Muscle of leg (tissue), 11 donors: ENCODE measurements around the gene ST6GALNAC3. TPM values are rescaled to one million over a fixed set of nuclear protein-coding genes. Genes with fewer than 3 reads are reported as not detected.

Source experiments
- DNase-seq: peaks from one replicate; pipeline ENCODE4 v3.0.0; 2013
- H3K27ac ChIP-seq: one replicate; pipeline ENCODE4 v1.5.1; 2013; ENCODE audit warnings: mild to moderate bottlenecking, low read length, control low read depth
- H3K27me3 ChIP-seq: one replicate; pipeline ENCODE4 v1.6.1; 2013; ENCODE audit warnings: low read length; ENCODE audit not compliant: control insufficient read depth, insufficient read depth
- H3K36me3 ChIP-seq: one replicate; pipeline ENCODE4 v1.6.1; 2013; ENCODE audit warnings: low read length; ENCODE audit not compliant: control insufficient read depth, insufficient read depth
- H3K4me1 ChIP-seq: one replicate; pipeline ENCODE4 v1.6.1; 2013; ENCODE audit warnings: low read length; ENCODE audit not compliant: control insufficient read depth, insufficient read depth
- H3K4me3 ChIP-seq: one replicate; pipeline ENCODE4 v1.5.1; 2013; ENCODE audit warnings: low read length, control low read depth
- H3K9me3 ChIP-seq: replicated peaks from 2 replicates; pipeline ENCODE4 v1.6.1; 2013; ENCODE audit warnings: low read depth, low read length; ENCODE audit not compliant: control insufficient read depth
- WGBS: methylation state at CpG from one replicate; pipeline ENCODE4 v1.1.5; 2013; ENCODE audit warnings: missing lambda C conversion rate; ENCODE audit not compliant: insufficient coverage; 5-methylcytosine and 5-hydroxymethylcytosine counted together
- polyA plus RNA-seq, 8 donors: library from polyadenylated mRNA; unstranded; fragments of 120-200 nt; gene quantifications; one replicate each; pipeline versions ENCODE4 v1.2.1 to v1.2.3, GENCODE V29; 2013; ENCODE audit warnings: inconsistent platforms in 1 of 8, low replicate concordance in 1 of 8; ENCODE audit not compliant: insufficient read length in 8 of 8, insufficient read depth in 1 of 8
- total RNA-seq: library from RNA; stranded (reverse); fragments of 120-200 nt; gene quantifications from one replicate; pipeline ENCODE4 v1.2.4, GENCODE V29; 2013

ST6GALNAC3 gene
- total and polyA plus RNA-seq, 9 donors = 3.6 to 9.0 (median 6.4) TPM

DNA sequence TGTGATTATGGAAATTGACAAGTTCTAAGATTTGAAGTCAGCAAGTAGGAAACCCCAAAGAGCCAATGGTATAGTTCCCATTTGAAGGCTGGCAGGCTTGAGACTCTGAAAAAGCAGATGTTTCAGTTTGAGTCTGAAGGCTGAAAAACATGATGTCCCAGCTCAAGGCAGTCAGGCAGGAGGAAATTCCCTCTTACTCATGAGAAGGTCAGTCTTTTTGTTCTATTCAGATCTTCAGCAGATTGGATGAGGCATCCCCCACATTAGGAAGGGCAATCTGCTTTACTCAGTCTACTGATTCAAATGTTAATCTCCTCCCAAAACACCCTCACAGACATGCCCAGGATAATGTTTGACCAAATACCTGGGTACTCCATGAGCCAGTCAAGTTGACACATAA lies 420.3 kb downstream of the ST6GALNAC3 start:
- Histone ChIP-seq H3K4me1 (peaks cover 2% of the 10 kb centered on the region), H3K36me3 (no peaks in the 10 kb centered on the region), H3K4me3 (no peak overlapping the region), H3K27me3 (no peaks in the 10 kb centered on the region), H3K9me3 (no peaks in the 10 kb centered on the region), H3K27ac (no peak overlapping the region)
- DNase-seq = peak; percentile 39

DNA sequence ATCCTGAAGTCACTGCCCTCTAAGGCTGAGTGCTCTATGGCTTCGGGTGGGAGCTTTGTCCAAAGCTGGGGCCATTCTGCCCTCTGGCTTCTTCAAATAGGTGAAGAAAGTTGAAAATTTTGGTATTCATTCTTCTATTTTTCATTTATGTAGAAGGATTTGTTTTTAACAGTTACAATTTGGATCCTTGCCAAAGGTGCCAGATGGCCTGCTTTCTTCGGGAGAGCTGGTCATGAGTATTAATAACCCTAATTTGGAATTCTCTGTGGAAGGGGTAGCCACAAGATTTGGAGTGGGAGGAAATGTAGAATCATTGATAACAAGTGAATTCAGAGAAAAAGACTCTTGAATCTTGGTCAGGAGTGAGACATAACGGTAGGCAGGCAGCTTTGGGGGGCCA lies 422.3 kb downstream of the ST6GALNAC3 start:
- Histone ChIP-seq H3K27ac (no peak overlapping the region), H3K4me1 (peaks cover 2% of the 10 kb centered on the region), H3K4me3 (no peak overlapping the region), H3K9me3 (no peaks in the 10 kb centered on the region), H3K27me3 (no peaks in the 10 kb centered on the region), H3K36me3 (no peaks in the 10 kb centered on the region)
- WGBS = 20% methylated on average over 1 of the region's 3 CpGs
- DNase-seq = peak; percentile 18

DNA sequence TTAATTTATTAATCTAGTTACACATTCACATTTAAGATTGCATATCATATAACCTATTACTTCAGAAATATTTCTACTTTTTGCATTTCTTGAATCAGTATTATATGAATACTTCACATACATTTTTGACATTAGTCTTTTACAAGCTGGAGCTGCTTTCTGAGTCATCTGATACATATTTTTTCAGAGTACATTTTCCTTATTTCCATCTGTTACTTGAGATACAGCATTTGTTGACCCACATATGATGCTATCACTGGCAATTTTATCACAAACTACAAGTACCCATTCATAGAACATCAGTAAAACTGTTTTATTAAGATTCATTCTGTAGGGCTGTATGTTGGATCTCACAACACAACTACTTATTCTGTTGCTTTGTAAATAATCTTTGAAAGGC lies 425.6 kb downstream of the ST6GALNAC3 start:
- Histone ChIP-seq H3K27ac (no peak overlapping the region), H3K4me1 (peaks cover 2% of the 10 kb centered on the region), H3K4me3 (no peak overlapping the region), H3K27me3 (no peaks in the 10 kb centered on the region), H3K36me3 (no peaks in the 10 kb centered on the region), H3K9me3 (no peaks in the 10 kb centered on the region)
- DNase-seq = no peak

DNA sequence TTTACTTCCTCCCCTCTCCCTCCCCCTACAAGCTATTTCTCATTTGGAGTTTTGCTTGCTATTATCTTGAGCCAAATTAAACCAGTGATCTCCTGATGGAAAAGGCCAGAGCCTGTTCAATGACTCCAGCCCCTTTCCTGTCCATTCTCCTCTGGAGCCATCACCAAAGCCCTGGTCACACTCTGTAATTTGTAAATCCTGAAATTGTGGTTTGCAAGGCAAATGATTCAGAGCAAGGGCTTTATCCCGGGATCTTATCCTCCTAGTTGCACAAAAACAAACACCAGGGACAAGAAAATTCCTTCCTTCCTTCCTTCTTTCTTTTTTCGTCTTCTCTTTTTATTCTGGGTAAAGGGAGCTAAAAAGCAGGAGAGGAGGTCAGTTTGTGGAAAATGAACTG lies 426.6 kb downstream of the ST6GALNAC3 start:
- Histone ChIP-seq H3K4me3 (no peak overlapping the region), H3K4me1 (peaks cover 2% of the 10 kb centered on the region), H3K36me3 (no peaks in the 10 kb centered on the region), H3K9me3 (no peaks in the 10 kb centered on the region), H3K27me3 (no peaks in the 10 kb centered on the region), H3K27ac (no peak overlapping the region)
- DNase-seq = no peak
- no CpG with 5 or more reads among the region's 2 CpGs for WGBS

DNA sequence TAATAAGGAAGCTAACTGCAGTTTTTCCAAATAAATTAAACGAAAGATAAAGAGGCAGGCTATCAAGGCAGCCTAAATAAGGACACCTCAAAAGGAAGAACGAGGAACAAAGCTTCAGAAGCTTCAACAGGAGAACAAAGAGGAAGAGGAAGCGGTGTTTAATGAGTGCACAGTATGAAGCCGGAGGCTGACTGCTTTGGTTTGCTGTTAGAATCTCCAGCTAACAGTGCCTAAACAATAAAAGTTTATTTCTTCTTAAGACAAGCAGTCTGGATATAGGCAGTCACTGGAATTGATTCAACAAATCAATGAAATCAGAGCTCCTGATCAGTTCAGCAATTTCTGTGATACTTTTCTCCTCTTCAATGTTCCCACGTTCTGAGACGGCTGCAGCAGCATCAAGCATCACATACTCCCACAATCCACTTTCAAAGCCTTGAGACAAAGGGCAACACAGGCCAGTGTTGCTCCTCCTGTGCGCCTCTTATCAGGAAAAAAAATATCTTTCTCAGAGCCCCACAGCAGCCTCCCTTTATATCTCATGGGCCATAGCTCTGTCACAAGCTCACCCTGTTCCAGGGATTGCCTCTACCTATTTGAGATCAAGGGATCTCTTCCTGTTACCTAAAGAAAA lies 427.2 kb downstream of the ST6GALNAC3 start:
- no peak overlapping the region for H3K27ac ChIP-seq
- no peaks in the 10 kb centered on the region for H3K36me3 ChIP-seq
- WGBS = 73% methylated on average over 5 of the region's 7 CpGs
- no peaks in the 10 kb centered on the region for H3K27me3 ChIP-seq
- no peak overlapping the region for H3K4me3 ChIP-seq
- no peaks in the 10 kb centered on the region for H3K9me3 ChIP-seq
- H3K4me1 ChIP-seq = peaks cover 2% of the 10 kb centered on the region
- no peak for DNase-seq

DNA sequence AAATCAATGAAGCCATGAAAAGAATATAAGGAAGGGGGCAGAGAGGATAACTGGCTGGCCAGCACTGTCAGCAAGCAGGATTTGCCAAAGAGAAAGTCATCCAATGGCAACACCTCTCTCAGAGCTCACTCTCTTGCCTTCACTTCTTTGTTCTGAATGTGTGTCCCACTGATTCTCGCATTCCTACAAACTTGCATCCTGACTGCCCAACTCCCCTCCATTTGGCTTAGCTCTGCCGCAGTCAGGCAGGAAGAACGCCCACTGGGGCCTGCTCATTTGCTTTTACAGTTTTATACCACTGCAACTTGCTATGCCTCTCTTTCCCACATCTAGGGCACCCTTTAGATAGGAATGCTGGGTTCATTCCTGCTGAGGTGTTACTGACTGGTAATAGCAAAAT lies 428.6 kb downstream of the ST6GALNAC3 start:
- Histone ChIP-seq H3K9me3 (no peaks in the 10 kb centered on the region), H3K27me3 (no peaks in the 10 kb centered on the region), H3K4me3 (no peak overlapping the region), H3K36me3 (no peaks in the 10 kb centered on the region), H3K27ac (no peak overlapping the region), H3K4me1 (no peaks in the 10 kb centered on the region)
- 91% methylated on average over 1 of the region's 3 CpGs for WGBS
- no peak for DNase-seq

DNA sequence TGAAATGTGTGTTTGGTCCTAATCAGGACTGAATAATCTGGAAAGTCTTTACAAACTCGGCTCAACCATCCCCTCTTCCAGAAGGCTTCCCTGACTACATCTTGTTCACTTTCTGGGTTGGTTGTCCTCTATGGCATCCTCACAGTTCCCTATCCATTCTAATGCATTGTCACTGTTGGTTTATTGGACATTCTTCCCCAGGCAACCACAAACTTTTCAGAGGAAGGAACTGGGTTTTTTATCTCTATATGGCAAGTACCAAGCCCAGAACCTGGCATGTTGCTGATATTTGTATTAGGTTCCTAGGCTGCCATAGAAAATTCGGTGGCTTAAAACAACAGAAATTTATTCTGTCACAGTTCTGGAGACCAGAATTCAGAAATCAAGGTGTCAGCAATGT lies 429.2 kb downstream of the ST6GALNAC3 start:
- Histone ChIP-seq H3K27me3 (no peaks in the 10 kb centered on the region), H3K36me3 (no peaks in the 10 kb centered on the region), H3K9me3 (no peaks in the 10 kb centered on the region), H3K4me1 (no peaks in the 10 kb centered on the region), H3K27ac (no peak overlapping the region), H3K4me3 (no peak overlapping the region)
- no peak for DNase-seq
- 100% methylated on average over 1 of the region's 2 CpGs for WGBS

DNA sequence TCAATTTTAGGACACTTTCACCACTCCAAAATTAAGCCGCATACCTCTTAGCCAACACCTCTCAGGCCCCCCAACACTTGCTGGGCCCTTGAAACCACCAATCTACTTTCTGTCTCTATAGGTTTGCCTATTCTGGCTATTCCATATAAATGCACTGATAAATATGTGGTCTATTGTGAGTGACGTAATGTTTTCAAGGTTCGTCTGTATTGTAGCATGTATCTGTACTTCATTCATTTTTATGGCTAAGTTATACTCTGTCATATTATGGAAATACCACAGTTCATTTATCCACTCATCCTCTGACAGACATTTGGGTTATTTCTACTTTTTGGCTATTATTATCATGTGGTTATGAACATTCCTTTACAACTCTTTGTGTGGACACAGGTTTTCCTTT lies 432.8 kb downstream of the ST6GALNAC3 start:
- Histone ChIP-seq H3K27ac (no peak overlapping the region), H3K9me3 (no peaks in the 10 kb centered on the region), H3K27me3 (no peaks in the 10 kb centered on the region), H3K36me3 (no peaks in the 10 kb centered on the region), H3K4me3 (no peak overlapping the region), H3K4me1 (no peaks in the 10 kb centered on the region)
- no CpG with 5 or more reads among the region's 3 CpGs for whole genome bisulfite sequencing
- no peak for DNase-seq

DNA sequence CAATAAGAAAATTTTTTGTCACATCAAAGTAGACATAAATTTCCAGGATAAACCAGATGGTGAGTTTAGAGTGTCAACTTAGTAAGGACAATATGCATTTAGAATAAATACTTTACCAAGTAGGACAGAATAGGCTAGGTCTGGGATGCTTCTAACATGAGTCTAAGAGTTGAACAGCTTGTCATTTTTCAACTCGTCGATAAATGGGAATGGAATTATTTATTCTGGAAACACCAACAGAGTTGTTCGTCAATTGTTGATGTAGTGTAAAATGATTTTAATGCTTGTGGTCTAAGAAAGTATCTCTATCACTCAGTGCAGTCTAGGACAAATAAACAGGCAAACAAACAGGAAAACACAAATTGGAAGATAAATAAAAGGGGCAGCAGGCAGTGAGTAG lies 434.3 kb downstream of the ST6GALNAC3 start:
- no peak overlapping the region for H3K27ac ChIP-seq
- no peaks in the 10 kb centered on the region for H3K9me3 ChIP-seq
- H3K4me3 ChIP-seq = no peak overlapping the region
- no peaks in the 10 kb centered on the region for H3K27me3 ChIP-seq
- no peak for DNase-seq
- 92% methylated on average over 2 of the region's 3 CpGs for WGBS
- no peaks in the 10 kb centered on the region for H3K36me3 ChIP-seq
- no peaks in the 10 kb centered on the region for H3K4me1 ChIP-seq

DNA sequence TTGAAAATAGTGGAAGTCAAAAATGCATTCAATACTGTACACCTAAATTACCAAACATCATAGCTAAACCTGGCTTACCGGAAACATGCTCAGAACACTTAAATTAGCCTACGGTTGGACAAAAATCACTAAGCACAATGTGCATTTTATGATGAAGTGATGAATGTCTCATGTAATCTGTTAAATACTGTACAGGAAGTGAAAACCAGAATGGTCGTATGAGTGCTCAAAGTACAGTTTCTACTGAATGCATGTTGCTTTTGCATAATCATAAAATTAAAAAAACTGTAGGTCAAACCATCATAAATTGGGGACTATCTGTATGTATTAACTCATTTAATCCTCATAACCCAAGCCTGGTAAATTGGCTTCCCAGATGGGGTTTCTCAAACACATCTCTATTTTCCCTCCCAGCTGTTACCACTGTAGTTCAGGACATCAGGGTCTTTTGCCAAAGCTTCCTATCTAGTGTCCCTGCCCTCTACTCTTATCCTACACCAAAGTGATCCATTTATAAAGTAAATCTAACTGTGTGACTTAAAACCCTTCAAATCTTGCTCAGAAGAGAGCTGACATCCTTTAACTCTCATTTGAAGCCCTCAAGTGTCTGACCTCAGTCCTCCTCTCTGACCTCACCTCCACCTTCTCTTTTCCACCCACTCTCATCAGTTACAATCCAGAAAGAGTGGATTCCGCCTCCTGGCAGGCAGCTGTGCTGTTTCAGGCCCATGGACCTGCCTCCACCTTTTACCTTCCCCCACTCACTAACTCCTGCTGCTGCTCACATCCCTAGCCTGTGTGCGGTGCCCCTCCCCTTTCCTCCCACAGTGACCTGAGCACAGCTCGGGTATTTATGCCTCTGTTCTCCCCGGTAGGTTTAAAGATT lies 436.4 kb downstream of the ST6GALNAC3 start:
- 60% methylated on average over 1 of the region's 7 CpGs for WGBS
- Histone ChIP-seq H3K36me3 (no peaks in the 10 kb centered on the region), H3K27ac (no peak overlapping the region)

More for the DNA sequence above, 436.4 kb downstream of the ST6GALNAC3 start:
- Histone ChIP-seq H3K27me3 (no peaks in the 10 kb centered on the region), H3K9me3 (no peaks in the 10 kb centered on the region), H3K4me3 (no peak overlapping the region), H3K4me1 (no peaks in the 10 kb centered on the region)
- no peak for DNase-seq
